OCI-LY1 (cell line): ENCODE results near the gene SYT1.

ENCODE experiments used
- CTCF ChIP-seq: fragments of 200-600 bp; sonication (generic), shearing (Covaris generic); IDR thresholded peaks from 2 replicates; pipeline ENCODE4 v1.5.1; 2017; ENCODE audit warnings: mild to moderate bottlenecking, antibody characterized with exemption, low read length, moderate library complexity, mixed read lengths
- EZH2 ChIP-seq: fragments of 200-600 bp; sonication (generic), shearing (Covaris generic); IDR thresholded peaks from 2 replicates; pipeline ENCODE4 v1.8.0; 2017; ENCODE audit warnings: borderline replicate concordance, mixed run types, mild to moderate bottlenecking, antibody characterized with exemption, low read length, moderate library complexity, mixed read lengths

DNA sequence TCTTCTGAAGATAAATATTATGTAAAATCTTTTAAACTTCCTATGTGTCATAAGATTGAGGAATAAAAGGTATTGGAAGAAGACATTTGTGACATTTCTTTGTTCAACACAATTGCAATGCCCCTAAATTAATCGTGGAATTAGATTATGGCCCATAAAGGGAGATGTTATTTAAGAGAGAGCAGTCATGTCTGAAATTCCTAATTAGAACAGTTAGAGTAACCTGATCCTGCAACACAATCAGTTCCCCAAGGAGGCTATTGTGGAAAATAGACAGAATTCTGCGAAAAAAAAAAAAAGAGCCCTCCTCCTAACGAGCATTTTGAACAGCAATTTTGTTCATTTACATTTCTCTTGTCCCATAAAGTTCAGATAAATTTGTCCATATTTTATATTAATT, 486.7 kb downstream of the SYT1 start:
- TF ChIP-seq EZH2: no peak
- no peak for TF ChIP-seq CTCF
